DND-41 (cell line): ENCODE measurements around the gene TRIP10.

ENCODE experiments used
- EZH2 ChIP-seq: IDR thresholded peaks from 3 replicates; pipeline ENCODE4 v1.6.1; 2012; ENCODE audit warnings: borderline replicate concordance, low read depth, mild to moderate bottlenecking, moderate library complexity, low read length, inconsistent platforms; ENCODE audit not compliant: severe bottlenecking
- TF ChIP-seq, protein P1 (sequence below): IDR thresholded peaks from 2 replicates; pipeline ENCODE4 v1.5.1; 2012; ENCODE audit warnings: borderline replicate concordance, low read length, moderate library complexity, mild to moderate bottlenecking; ENCODE audit not compliant: poor library complexity, severe bottlenecking; ENCODE audit errors: extremely low read depth

- TF ChIP-seq, protein P1, sequence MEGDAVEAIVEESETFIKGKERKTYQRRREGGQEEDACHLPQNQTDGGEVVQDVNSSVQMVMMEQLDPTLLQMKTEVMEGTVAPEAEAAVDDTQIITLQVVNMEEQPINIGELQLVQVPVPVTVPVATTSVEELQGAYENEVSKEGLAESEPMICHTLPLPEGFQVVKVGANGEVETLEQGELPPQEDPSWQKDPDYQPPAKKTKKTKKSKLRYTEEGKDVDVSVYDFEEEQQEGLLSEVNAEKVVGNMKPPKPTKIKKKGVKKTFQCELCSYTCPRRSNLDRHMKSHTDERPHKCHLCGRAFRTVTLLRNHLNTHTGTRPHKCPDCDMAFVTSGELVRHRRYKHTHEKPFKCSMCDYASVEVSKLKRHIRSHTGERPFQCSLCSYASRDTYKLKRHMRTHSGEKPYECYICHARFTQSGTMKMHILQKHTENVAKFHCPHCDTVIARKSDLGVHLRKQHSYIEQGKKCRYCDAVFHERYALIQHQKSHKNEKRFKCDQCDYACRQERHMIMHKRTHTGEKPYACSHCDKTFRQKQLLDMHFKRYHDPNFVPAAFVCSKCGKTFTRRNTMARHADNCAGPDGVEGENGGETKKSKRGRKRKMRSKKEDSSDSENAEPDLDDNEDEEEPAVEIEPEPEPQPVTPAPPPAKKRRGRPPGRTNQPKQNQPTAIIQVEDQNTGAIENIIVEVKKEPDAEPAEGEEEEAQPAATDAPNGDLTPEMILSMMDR: no peak
- TF ChIP-seq EZH2: no peak
Observed at GRCh38 chr19:6765738-6766356, 26.4 kb downstream of the TRIP10 start.
